Measurements from ENCODE around the gene GCNT1.

GRCh38 chr9:76500061-76500460, 41.1 kb downstream of the GCNT1 start:
- no peak for TF ChIP-seq POLR2AphosphoS5 (IDR thresholded peaks at IDR 0.05)
- TF ChIP-seq CTCF (IDR thresholded peaks at IDR 0.05): no peak
- TF ChIP-seq POLR2A (IDR thresholded peaks at IDR 0.05): no peak

Measured in prostate gland (tissue), 2 donors.